Lung (tissue), 12 donors: ENCODE results near the gene WNK1. TPM values are rescaled to one million over a fixed set of nuclear protein-coding genes. Genes with fewer than 3 reads are reported as not detected.

Source experiments
- ATAC-seq: fragments of 200-7000 bp; cut with Tn5 transposase; one replicate; pipeline ENCODE4 v1.9.1; 2020; ENCODE audit warnings: moderate number of reproducible peaks; ENCODE audit not compliant: insufficient read depth, low FRiP score
- DNase-seq, 3 donors: peaks; one replicate each; pipeline ENCODE4 v3.0.0-alpha.2; 2013 to 2017
- H3K27ac ChIP-seq, 2 donors: one replicate each; pipeline ENCODE4 v1.5.1; 2013; ENCODE audit warnings: mild to moderate bottlenecking in 2 of 2, moderate library complexity in 2 of 2, control low read depth in 1 of 2, inconsistent platforms in 1 of 2, low read depth in 1 of 2, low read length in 1 of 2
- H3K27me3 ChIP-seq, 3 donors: one replicate each; pipeline ENCODE4 v1.5.1; 2013; ENCODE audit warnings: low read length in 2 of 3; ENCODE audit not compliant: control insufficient read depth in 3 of 3, insufficient read depth in 3 of 3
- H3K36me3 ChIP-seq, 4 donors: one replicate each; pipeline ENCODE4 v1.5.1; 2013; ENCODE audit warnings: low read length in 4 of 4, mild to moderate bottlenecking in 1 of 4, moderate library complexity in 1 of 4; ENCODE audit not compliant: control insufficient read depth in 4 of 4, insufficient read depth in 4 of 4
- H3K4me1 ChIP-seq, 5 donors: one replicate each; pipeline ENCODE4 v1.5.1; 2013; ENCODE audit warnings: low read length in 5 of 5, mild to moderate bottlenecking in 2 of 5, moderate library complexity in 1 of 5; ENCODE audit not compliant: control insufficient read depth in 5 of 5, insufficient read depth in 5 of 5
- H3K4me3 ChIP-seq: one replicate; pipeline ENCODE4 v1.5.1; 2013; ENCODE audit warnings: mild to moderate bottlenecking, control low read depth, moderate library complexity
- H3K9ac ChIP-seq, 2 donors: one replicate each; pipeline ENCODE4 v1.5.1; 2013; ENCODE audit warnings: low read length in 2 of 2, control low read depth in 1 of 2; ENCODE audit not compliant: insufficient read depth in 1 of 2
- H3K9me3 ChIP-seq, 4 donors: one replicate each; pipeline ENCODE4 v1.5.1; 2013; ENCODE audit warnings: low read length in 3 of 4, mild to moderate bottlenecking in 1 of 4, moderate library complexity in 1 of 4; ENCODE audit not compliant: control insufficient read depth in 4 of 4, insufficient read depth in 3 of 4
- WGBS, 2 donors: extraction: QIAGEN DNeasy Blood & Tissue Kit; methylation state at CpG; one replicate each; pipeline ENCODE4 v1.1.7; 2013; 5-methylcytosine and 5-hydroxymethylcytosine counted together
- polyA plus RNA-seq, 2 donors: library from polyadenylated mRNA; stranded (reverse); fragments of 200-250 nt; gene quantifications; one replicate each; pipeline ENCODE4 v1.2.1, GENCODE V29; 2013
- total RNA-seq, 2 donors: library from RNA; depleted of rRNA in 1 of 2; stranded (reverse); fragments of >200 nt in 1 of 2; gene quantifications; one replicate each; pipeline ENCODE4 v1.2.1, GENCODE V29; 2014 to 2021
- TF ChIP-seq, protein P1 (sequence below): IDR thresholded peaks from 2 replicates; pipeline ENCODE4 v1.5.1; 2012; ENCODE audit warnings: mild to moderate bottlenecking; ENCODE audit errors: control extremely low read depth, extremely low read depth
- donor health status: control.
- donor health status: control.
- donor health status: Bipolar disorder and iron deficiency.
- donor health status: healthy.
- donor health status: DM: yes; HTN: yes; CAD: no.

Gene WNK1
- total and polyA plus RNA-seq, 4 donors = 23.1 to 269 (median 128) TPM

DNA sequence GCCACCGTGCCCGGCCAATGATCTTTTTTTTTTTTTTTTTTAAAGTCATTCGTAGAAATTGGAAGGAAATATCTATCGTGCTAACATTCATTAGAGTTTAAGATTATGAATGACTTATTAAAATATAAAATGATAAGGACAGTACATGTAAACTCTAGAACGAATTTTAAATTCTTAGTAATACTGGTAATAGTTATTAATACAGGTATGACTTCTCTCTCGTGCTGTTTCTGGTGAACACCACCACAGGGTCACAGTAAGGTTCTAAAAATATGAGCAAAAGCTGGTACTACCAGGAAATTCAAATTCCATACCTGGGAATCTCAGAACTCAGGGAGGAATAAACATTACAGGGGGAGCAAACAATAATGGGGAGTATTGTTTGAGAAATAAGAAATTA, 26.2 kb downstream of the WNK1 start:
- Histone ChIP-seq H3K27me3 (no peaks in the 10 kb centered on the region), H3K4me1 (peaks cover 0 to 26% (median 15%) of the 10 kb centered on the region in 5 donors), H3K9me3 (no peaks in the 10 kb centered on the region), H3K36me3 (no peaks in the 10 kb centered on the region), H3K9ac (no peak overlapping the region), H3K4me3 (no peak overlapping the region), H3K27ac (no peak overlapping the region)
- TF ChIP-seq, protein P1, sequence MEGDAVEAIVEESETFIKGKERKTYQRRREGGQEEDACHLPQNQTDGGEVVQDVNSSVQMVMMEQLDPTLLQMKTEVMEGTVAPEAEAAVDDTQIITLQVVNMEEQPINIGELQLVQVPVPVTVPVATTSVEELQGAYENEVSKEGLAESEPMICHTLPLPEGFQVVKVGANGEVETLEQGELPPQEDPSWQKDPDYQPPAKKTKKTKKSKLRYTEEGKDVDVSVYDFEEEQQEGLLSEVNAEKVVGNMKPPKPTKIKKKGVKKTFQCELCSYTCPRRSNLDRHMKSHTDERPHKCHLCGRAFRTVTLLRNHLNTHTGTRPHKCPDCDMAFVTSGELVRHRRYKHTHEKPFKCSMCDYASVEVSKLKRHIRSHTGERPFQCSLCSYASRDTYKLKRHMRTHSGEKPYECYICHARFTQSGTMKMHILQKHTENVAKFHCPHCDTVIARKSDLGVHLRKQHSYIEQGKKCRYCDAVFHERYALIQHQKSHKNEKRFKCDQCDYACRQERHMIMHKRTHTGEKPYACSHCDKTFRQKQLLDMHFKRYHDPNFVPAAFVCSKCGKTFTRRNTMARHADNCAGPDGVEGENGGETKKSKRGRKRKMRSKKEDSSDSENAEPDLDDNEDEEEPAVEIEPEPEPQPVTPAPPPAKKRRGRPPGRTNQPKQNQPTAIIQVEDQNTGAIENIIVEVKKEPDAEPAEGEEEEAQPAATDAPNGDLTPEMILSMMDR = no peak
- 88 to 94% methylated on average over 6 of the region's 6 CpGs for WGBS, 2 donors
- ATAC-seq (no peak), DNase-seq (no peak)

DNA sequence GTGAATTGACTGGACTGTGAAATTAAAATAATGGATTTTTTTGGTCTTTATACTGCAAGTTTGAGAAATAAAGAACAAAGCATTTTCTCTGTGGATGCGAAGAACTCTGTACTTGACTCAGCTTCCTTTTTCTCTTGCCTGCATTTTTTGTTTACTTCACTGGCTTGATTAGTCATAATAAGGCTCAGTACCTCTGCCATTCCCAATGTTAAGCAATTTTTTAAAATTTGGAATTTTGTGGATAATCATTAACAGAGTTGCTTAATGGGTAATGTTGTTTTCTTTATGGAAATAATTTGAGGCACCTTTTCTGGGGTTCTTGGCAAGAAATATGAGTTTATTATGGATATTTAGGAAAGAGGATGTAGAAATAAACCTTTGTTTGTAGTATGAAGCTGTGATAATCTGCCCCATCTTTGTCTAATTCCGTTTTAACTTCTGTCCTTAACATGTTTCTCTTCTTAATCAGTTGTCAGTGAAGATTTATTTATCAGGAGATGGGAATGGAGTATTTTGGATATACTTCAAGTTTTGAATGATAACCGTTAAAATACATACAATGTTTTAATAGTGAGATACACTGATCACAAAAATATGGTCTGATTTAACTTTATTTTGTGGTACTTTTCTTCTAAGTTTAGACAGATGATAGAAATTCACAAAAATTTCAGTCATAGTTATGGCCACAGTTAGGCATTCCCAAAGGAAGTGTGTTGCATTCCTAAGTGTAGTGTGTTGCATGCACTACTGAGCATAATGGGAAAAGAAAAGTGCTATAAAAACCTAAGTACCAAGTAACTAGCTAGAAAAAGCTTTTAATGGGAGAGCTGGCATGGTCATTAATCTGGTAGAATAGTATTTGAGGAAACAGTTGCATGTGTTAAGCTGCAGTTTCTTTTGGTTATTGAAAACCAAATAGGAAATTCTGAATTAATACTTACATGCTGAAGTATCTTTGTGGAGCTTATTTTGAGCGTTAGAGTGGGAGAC, 27.7 kb downstream of the WNK1 start:
- H3K27me3 ChIP-seq = no peaks in the 10 kb centered on the region
- no peak overlapping the region for H3K9ac ChIP-seq
- no peaks in the 10 kb centered on the region for H3K36me3 ChIP-seq
- DNase-seq = no peak
- H3K4me1 ChIP-seq = peaks cover 0 to 20% (median 8%) of the 10 kb centered on the region in 5 donors
- peak overlapping the region in 1 of 2 donors; percentile 9 for H3K27ac ChIP-seq
- no peak overlapping the region for H3K4me3 ChIP-seq
- no peaks in the 10 kb centered on the region for H3K9me3 ChIP-seq
- WGBS, 2 donors = 37 to 39% methylated on average over 4 of the region's 4 CpGs
- TF ChIP-seq, protein P1 = no peak
- ATAC-seq = no peak

DNA sequence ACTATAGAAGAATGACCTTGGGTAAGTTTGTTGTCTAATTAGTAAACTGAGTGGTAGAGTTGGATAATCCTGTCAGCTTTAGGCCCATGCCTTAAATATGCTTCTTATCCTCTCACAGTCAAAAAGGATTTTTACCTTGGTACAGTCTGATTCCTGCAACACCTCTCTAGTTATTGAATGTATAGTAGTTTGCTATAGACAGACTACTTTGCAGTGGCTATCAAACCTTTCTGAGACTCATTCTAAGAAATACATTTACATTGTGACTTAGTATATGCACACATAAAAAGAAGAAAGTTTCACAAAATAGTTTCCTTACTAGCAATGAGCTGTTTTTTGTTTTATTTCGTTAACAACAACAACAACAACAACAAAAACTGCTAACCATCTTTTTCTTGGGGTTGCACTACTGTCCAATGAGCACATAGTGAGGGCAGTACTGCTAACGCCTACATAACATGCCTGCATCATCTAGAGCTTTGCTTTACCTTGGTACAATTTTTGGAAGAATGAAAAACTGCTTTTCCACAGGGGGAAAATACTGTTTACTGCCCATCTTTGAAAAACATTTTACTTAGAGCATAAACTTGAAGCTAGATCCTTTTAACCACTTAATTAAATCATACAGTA, 28.5 kb downstream of the WNK1 start:
- TF ChIP-seq, protein P1 = no peak
- ATAC-seq = no peak
- 81 to 90% methylated on average over 2 of the region's 2 CpGs for WGBS, 2 donors
- H3K9ac ChIP-seq = no peak overlapping the region
- no peak for DNase-seq
- no peaks in the 10 kb centered on the region for H3K9me3 ChIP-seq
- H3K4me3 ChIP-seq = no peak overlapping the region
- H3K27me3 ChIP-seq = no peaks in the 10 kb centered on the region
- no peak overlapping the region for H3K27ac ChIP-seq
- H3K36me3 ChIP-seq = no peaks in the 10 kb centered on the region
- H3K4me1 ChIP-seq = peaks cover 1 to 17% (median 8%) of the 10 kb centered on the region in 5 donors
